AG09309 (cell line): ENCODE results near the gene MAGOH.

Experiments
- DNase-seq: peaks from one replicate; pipeline ENCODE4 v3.0.0-alpha.2; 2010; ENCODE audit warnings: low read depth
- H3K4me3 ChIP-seq: 2 replicates; pipeline ENCODE4 v1.5.1; 2011; ENCODE audit warnings: mild to moderate bottlenecking, low read depth, low read length, moderate library complexity; ENCODE audit not compliant: control insufficient read depth
- TF ChIP-seq, protein P1 (sequence below): IDR thresholded peaks from 2 replicates; pipeline ENCODE4 v1.5.1; 2011; ENCODE audit warnings: mild to moderate bottlenecking, low read depth, low read length, inconsistent platforms; ENCODE audit not compliant: insufficient read depth, control insufficient read depth; ENCODE audit errors: missing control alignments

MAGOH gene

DNA sequence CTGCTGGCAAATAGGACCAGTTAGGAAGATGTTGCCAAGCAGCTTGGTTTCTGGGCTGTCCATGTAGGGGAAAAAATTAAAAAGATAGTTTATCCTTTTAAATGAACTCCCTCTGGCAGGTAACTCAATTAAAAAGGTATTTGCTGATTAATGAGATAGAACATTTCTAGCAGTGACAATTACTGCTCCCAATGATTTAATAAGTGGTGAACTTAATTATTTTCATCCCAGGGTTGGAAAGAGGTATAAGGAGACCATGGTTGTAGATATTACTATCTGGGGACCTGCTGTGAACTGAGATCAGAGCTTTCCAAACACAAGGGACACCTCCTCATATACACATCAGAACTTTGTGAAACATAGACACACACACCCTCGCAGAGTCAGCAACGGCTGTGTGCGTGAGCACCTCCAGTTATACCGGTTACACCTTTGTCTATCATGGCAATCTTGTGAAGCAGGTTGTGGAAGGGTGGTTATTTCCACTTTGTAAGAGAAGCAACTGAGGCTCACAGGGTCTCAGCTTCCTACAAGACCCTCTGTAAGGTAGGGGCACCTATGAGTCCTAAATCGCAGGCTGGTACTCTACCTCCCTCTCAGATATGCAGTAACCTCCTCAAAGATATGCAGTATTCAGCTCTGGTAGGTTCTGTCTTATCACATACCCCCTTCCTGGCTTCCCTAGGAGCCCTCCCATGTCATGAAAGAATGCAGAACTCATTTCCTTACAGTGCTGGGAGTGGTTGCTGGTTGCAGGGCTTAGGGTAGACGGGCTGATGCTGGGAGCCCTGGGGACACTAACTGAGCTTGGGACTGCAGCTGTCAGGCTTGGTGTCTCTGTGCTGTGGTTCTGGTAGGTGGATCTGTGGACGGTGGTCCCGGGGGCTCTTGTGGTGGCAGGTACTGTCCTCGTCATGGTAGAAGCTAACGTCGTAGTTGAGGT, 18.5 kb upstream of the MAGOH start:
- TF ChIP-seq, protein P1, sequence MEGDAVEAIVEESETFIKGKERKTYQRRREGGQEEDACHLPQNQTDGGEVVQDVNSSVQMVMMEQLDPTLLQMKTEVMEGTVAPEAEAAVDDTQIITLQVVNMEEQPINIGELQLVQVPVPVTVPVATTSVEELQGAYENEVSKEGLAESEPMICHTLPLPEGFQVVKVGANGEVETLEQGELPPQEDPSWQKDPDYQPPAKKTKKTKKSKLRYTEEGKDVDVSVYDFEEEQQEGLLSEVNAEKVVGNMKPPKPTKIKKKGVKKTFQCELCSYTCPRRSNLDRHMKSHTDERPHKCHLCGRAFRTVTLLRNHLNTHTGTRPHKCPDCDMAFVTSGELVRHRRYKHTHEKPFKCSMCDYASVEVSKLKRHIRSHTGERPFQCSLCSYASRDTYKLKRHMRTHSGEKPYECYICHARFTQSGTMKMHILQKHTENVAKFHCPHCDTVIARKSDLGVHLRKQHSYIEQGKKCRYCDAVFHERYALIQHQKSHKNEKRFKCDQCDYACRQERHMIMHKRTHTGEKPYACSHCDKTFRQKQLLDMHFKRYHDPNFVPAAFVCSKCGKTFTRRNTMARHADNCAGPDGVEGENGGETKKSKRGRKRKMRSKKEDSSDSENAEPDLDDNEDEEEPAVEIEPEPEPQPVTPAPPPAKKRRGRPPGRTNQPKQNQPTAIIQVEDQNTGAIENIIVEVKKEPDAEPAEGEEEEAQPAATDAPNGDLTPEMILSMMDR = no peak
- no peak for DNase-seq
- H3K4me3 ChIP-seq = no peak overlapping the region

DNA sequence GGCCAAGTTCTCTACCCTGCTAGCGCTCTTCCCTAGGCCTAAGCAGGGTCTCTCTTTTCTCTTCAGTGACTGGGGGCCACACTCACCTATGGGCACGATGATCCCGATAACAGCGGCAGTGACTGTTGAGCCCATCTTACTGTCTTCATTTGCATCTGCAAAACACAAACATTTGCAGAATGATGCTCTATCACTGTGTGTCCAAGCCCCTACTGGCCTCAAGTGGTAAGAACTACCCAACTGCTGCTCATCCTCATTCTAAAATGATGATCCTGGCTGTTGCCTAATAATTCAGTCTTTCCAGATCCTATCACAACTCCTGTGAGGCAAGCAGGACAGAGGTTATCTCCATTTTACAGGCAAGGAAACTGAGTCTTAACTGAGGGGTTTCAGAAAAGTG, 16.7 kb upstream of the MAGOH start:
- TF ChIP-seq, protein P1 = peak; percentile 3
- DNase-seq = no peak
- no peak overlapping the region for H3K4me3 ChIP-seq

DNA sequence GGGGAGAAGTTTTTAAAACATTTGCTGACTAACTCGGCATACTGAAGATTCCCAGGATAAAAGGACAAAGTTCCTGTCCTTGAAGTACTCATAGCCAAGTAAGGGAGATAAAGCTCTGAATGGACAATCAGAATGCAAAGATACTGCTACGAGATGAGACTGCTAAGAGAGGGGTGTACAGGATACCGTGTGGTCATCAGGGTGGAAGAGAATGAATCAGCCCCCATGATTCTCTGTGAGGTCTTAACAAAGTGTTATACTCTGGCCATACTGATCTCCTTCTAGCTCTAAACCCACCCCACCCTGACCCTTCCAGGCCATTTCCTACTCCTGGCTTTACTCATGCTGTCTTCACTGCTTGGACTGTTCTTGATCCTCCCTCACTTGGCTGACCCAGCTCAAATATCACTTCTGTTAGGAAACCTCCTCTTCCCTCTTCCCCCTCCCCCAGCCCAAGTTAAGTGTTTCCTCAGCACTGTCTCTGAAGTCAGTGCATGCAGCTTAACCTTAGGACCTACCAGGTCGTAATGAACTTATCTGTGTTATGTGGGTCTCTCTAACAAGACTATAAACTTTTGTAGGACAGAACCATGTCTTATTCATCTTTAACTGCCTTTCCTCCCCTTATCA, 15.8 kb upstream of the MAGOH start:
- TF ChIP-seq, protein P1 = no peak
- DNase-seq = no peak
- no peak overlapping the region for H3K4me3 ChIP-seq

DNA sequence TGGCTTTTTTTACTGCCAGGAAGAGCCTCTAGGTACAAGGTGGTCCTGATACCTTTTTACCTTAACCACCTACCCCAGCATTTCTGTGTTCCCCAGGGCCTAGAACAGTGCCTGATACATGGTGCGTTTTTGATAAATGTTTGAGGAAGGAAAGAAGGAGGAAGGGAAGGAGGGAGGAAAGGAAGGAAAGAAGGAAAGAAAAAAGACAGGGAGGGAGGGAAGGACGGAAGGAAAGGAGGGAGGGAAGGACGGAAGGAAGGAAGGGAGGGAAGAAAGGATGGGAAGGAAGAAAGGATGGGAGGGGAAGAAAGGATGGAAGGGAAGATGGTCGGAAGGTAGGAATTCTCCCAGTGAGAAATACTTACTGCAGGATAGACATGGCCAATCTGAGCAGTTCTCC, 12.0 kb upstream of the MAGOH start:
- no peak overlapping the region for H3K4me3 ChIP-seq
- DNase-seq = no peak
- TF ChIP-seq, protein P1 = no peak

DNA sequence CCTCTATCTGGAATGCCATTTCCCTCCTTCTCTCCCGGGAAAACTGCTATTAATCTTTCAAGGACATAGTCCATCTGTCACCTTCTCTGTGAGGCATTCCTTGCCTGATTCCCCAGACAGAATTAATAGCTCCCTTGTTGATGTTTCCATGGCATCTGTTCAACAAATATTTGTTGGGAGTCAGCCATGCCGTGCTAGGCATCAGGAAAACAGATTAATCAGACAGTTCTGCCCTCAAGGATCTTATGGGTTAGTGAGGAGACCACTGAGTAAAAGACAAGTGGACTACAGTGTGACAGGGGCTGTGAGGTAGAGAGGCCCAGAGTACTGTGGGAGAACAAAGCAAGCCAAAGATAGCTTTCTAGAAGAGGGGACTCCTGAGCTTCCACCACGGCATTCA, 11.4 kb upstream of the MAGOH start:
- TF ChIP-seq, protein P1 = no peak
- H3K4me3 ChIP-seq = no peak overlapping the region
- no peak for DNase-seq

DNA sequence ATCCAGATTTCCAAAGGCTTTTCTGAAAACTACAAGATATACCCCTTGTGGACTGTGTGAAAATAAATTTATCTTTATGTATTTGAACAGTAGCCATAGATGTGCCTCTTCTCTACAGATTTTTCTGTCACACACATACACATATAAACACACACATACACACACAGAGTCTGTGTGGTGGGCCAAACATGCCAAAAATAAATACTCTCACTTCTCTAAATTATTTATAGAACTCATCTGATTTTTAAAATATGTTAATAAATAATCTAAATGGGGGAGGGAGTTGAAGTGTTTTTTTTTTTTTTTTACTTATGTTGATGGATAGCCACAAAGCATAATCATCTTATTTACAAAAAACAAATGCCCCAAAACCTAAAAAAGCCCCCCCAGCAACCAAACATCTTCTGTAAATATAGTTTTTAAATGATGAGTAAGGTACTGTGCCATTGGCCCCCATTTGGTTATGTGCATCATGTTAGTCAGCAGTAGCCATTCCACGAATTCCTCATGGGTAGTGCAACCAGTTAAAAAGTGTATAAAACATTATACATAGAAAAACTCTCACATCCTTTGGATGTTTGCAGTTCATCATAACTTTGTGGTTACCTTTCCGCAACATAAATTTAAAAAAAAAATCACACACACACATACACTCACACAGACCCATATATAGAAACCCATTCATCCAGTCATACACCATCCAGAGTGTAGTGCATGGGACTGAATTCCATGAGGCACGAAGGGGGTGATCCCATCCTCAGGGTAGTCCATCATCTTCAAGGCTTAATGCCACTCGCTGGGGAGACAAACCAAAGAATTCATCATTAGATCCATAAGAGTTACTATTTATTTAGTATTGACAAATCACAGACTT, 8.2 kb upstream of the MAGOH start:
- TF ChIP-seq, protein P1 = no peak
- peak; percentile 75 for DNase-seq
- no peak overlapping the region for H3K4me3 ChIP-seq
